ENCODE data around the gene CMYA5.

CMYA5 gene

GRCh38 chr5:79834754-79835714 lies 145.4 kb downstream of the CMYA5 start:
- no peak for DNase-seq (ENCODE audit: low read depth in 2 of 2)

- no peak for DNase-seq (ENCODE audit: low read depth in 2 of 2)
Observed at GRCh38 chr5:79837761-79838551, 148.3 kb downstream of the CMYA5 start.

GRCh38 chr5:79840084-79840990 lies 150.7 kb downstream of the CMYA5 start:
- DNase-seq (ENCODE audit: low read depth in 2 of 2), result no peak

- DNase-seq (ENCODE audit: low read depth in 2 of 2), result no peak
Observed at GRCh38 chr5:79841172-79841571, 151.5 kb downstream of the CMYA5 start.

- no peak for DNase-seq (ENCODE audit: low read depth in 2 of 2)
Observed at GRCh38 chr5:79842006-79842881, 152.6 kb downstream of the CMYA5 start.

GRCh38 chr5:79842991-79843390 lies 153.4 kb downstream of the CMYA5 start:
- no peak for DNase-seq (ENCODE audit: low read depth in 2 of 2)

GRCh38 chr5:79843450-79844388 lies 154.1 kb downstream of the CMYA5 start:
- DNase-seq (ENCODE audit: low read depth in 2 of 2), result no peak

GRCh38 chr5:79844571-79844970 lies 154.9 kb downstream of the CMYA5 start:
- no peak for DNase-seq (ENCODE audit: low read depth in 2 of 2)

GRCh38 chr5:79845448-79846197 lies 156.0 kb downstream of the CMYA5 start:
- DNase-seq (ENCODE audit: low read depth in 2 of 2), result no peak

GRCh38 chr5:79846198-79846521 lies 156.5 kb downstream of the CMYA5 start:
- DNase-seq (ENCODE audit: low read depth in 2 of 2), result no peak

GRCh38 chr5:79847561-79847960 lies 157.9 kb downstream of the CMYA5 start:
- no peak for DNase-seq (ENCODE audit: low read depth in 2 of 2)

GRCh38 chr5:79849061-79849460 lies 159.4 kb downstream of the CMYA5 start:
- DNase-seq (ENCODE audit: low read depth in 2 of 2), result no peak

All from activated CD4-positive, alpha-beta T cell treated with anti-CD3 and anti-CD28 coated beads for 24 hours (primary cell).